IPS DF 19.7 (cell line): ENCODE data around the gene QRFP.

Experiments
- DNase-seq: peaks from one replicate; pipeline ENCODE4 v3.0.0-alpha.2; 2013; ENCODE audit warnings: low read depth, low spot score

QRFP gene

GRCh38 chr9:130933114-130934046, 36.8 kb upstream of the QRFP start:
- DNase-seq: no peak

- no peak for DNase-seq
Measured at GRCh38 chr9:130932255-130933079, 35.9 kb upstream of the QRFP start.

GRCh38 chr9:130931508-130932254, 35.1 kb upstream of the QRFP start:
- no peak for DNase-seq

- no peak for DNase-seq
Measured at GRCh38 chr9:130930804-130931349, 34.3 kb upstream of the QRFP start.

- no peak for DNase-seq
Measured at GRCh38 chr9:130930132-130930803, 33.7 kb upstream of the QRFP start.

GRCh38 chr9:130929571-130930038, 33.0 kb upstream of the QRFP start:
- no peak for DNase-seq

- no peak for DNase-seq
Measured at GRCh38 chr9:130927995-130928900, 31.6 kb upstream of the QRFP start.

- no peak for DNase-seq
Measured at GRCh38 chr9:130927338-130927737, 30.7 kb upstream of the QRFP start.

GRCh38 chr9:130925050-130925678, 28.6 kb upstream of the QRFP start:
- no peak for DNase-seq

- no peak for DNase-seq
Measured at GRCh38 chr9:130924448-130924788, 27.8 kb upstream of the QRFP start.

GRCh38 chr9:130923611-130924447, 27.2 kb upstream of the QRFP start:
- no peak for DNase-seq

- no peak for DNase-seq
Measured at GRCh38 chr9:130922893-130923610, 26.4 kb upstream of the QRFP start.

- DNase-seq: no peak
Measured at GRCh38 chr9:130921989-130922892, 25.6 kb upstream of the QRFP start.

GRCh38 chr9:130921300-130921988, 24.8 kb upstream of the QRFP start:
- no peak for DNase-seq

- no peak for DNase-seq
Measured at GRCh38 chr9:130920762-130921299, 24.2 kb upstream of the QRFP start.

- no peak for DNase-seq
Measured at GRCh38 chr9:130920233-130920632, 23.6 kb upstream of the QRFP start.
